ENCODE results near the gene NDC80. TPM values are rescaled to one million over a fixed set of nuclear protein-coding genes. Genes with fewer than 3 reads are reported as not detected.

The NDC80 gene
- total RNA-seq, 1 experiment from 2014 or later = 65.8 TPM

Other genes with a start within 250 kb of the NDC80 start
- 7.9 and 11.7 TPM in 2 replicates for gene METTL4, start 52 bp upstream of the NDC80 start, total RNA-seq (2014; rRNA removed; shearing (Covaris generic))
- 35.4 and 38.3 TPM in 2 replicates for gene SMCHD1, start 84.2 kb downstream of the NDC80 start, total RNA-seq (2014; rRNA removed; shearing (Covaris generic))